ENCODE measurements around the gene SORD. TPM values are rescaled to one million over a fixed set of nuclear protein-coding genes. Genes with fewer than 3 reads are reported as not detected.
"Not testable (repeated sequence)": the region's sequence is repeated elsewhere in the genome, so short reads cannot be mapped to it uniquely, and the experiment has no call there.

Gene SORD
- total RNA-seq, 1 donor from 2014 or later, result 19.9 TPM

DNA sequence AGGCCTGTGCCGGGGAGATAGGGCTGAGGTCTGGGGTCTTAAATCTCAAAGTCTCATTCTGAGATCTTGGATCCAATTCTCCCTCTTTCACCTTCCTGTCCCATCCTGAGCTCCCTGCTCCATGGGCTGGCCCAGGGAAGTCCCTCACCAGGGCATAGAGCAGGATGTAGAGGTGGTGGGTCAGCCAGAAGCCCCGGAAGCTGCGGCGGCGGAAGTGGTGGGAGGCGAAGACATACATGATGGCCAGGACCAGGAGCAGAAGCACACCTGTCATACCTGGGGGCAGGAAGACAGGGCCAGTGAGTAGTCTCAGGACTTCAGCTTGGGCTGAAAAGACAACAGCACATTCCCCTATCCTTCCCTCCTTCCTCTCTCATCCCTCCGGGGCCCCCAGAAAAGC, 74.5 kb downstream of the SORD start:
- no peak for DNase-seq (ENCODE audit: low read depth, low spot score)

DNA sequence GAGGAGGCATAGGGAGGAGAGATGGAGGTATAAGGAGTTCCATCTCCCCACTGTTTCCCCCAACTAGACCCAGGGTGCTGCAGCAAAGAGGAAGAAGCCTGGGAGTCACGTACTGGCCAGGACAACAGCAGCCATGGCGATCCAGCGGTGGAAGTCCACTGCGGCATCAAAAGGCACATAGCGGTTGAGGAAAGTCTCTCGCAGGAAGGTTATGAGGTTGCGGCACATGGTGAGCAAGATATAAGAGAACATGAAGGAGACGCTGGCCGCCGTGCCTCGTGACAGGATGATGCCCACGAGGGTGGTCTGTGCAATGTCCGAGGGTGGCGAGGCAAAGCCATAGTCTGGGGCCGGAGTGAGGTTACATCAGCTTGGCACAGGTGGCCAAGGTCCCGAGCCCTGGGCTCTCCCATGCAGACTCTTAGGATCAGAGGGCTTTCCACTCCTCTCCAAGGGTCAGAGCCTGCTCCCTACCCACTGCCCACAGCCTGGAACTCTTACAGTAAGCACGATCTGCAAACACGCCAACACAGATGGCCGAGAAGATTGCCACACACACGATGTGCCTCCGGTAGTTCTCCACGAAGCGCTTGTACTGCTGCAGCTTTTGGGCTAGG, 76.7 kb downstream of the SORD start:
- no peak for DNase-seq (ENCODE audit: low read depth, low spot score)

DNA sequence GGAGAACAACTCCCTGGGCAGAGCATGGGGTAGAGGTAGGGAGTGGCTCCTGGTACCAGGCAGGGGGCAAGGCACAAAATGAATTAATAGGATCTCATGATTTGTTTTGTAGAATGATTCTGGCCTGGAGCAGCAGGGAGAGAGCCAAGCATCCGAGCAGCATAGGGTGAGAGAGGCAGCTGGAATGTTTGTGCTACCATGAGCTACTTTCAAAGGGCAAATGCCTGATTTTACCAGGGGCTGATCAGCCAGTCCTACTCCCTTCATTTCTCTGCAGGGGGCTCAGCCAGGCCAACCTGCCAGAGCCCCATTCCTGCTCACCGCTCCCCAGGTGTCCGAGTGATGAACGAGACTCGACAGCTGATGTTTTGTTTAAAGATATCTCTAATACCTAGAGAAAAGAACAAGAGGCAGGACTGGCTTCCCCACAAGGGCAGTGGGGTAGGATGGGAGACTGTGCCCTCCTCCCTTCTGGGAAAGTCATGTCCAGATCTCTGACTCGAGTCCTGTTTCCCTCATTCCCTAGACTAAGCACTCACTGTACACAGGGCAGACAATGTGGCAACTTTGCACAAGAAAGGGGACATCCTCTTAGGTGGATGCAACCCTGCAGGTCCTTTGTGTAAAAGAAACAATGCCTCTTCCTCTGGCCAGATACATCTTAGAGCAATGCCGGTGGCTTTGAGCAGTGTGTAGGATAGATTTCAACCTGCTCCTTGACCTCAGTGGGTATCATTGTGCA, 78.1 kb downstream of the SORD start:
- no peak for DNase-seq (ENCODE audit: low read depth, low spot score)

DNA sequence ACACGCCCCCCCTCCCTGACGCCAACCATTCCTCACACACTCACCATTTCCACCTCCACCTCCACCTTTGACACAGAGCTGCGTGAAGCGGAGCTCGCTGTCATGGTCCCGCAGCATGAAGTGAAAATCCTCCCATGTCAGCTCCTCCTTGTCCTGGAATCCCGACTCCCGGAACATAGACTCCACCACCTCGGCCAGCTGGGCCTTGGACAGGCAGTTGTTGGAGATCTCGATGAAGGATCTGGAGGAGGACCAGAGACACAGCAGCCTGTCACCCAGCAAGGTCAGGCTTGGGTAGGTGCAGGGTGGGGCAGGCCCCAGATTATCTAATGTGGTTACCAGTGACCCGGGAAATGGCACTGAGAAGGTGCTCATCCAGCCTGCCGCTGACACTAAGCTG, 78.8 kb downstream of the SORD start:
- no peak for DNase-seq (ENCODE audit: low read depth, low spot score)

DNA sequence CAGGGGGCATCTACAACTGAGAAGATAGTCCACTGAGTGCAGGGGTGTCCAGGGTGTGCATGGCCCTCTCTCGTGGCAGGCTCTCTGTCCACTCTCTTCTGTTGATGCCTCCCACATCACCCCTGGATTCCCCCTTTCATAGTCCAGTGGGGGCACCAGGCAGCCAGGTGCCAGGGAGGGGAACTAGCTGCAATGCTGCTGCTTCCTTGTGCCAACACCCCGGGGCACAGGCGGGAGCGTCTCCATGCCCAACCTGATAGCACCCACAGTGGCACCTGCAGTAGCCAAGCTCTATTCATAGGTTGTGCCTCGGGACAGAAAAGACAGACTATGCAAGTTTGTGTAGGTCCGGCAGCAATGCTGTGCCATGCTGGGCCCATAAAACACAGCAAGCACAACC, 79.2 kb downstream of the SORD start:
- no peak for DNase-seq (ENCODE audit: low read depth, low spot score)

DNA sequence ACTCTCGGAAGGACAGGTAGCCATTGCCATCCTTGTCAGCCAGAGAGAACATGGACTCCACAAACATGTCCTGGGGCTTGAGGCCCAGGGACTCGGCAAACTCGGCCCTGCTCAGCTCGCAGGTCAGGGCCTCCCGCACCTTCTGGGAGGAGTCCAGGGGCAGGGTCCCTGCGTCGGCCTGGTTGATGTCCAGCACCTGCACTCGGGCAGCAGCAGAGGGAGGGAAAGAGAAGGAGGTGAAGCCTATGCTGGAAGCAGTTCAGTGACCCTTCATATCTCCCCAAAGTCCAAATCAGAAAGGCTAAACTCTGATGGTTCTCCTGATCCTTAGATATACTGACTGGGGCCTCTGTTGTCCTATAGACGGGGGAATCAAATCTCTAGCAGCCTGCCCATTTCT, 81.2 kb downstream of the SORD start:
- not testable (repeated sequence) for DNase-seq (ENCODE audit: low read depth, low spot score)

DNA sequence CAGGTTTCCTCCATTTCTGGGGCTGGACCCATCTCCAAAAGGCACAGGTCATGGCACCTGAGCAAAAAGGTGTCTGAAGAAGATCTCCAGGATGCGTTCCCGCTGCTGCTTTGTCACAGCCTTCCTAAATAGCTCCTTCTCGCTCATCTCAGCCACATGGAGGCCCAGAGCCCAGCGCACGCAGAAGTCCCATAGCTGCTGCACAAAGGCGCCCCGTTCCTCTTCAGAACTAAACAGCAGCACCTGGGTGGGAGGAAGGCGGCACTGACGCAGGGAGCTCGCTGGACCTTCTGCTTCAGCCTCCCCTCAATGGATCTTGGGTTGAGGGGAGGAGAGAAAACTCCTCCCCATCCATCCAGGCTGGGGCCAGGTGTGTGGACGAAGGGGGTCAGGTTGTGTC, 82.6 kb downstream of the SORD start:
- no peak for DNase-seq (ENCODE audit: low read depth, low spot score)

DNA sequence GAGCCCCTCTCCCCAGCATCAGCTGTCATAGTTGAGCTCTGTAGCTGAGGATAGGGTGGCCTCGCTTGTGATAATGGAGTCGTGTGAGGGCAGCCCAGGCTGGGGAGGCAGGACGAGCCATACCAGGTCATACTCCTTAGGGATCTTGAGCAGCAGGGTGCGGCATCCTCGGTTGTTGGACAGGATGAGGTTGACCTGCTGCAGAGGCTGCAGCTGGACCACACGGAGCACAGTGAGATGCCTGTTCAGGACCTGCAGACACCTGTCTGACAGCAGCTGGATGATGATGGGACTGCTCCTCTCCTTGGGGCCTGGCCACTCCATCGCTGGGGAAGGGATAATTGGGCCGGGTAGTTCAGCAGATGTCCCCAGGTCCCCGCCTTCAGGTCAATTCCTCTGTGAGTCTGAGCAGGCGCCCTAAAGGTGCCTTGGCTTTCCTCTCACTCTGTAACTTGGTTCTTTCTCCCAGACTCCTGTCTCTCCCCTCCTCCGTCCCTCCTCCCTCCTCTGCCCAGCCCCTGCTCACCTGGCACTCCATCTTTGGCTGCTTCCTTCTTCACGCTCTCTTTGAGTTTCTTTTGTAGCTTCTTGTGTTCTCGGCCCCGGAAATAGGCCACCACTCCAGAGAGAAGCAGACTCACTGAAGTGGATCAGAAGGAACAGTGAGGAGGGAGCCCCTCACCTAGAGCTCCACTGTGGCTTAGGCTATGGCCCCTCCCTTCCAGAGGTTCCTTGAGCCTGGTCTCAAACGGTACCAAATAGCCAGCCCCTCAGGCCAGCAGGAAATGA, 83.2 kb downstream of the SORD start:
- no peak for DNase-seq (ENCODE audit: low read depth, low spot score)

DNA sequence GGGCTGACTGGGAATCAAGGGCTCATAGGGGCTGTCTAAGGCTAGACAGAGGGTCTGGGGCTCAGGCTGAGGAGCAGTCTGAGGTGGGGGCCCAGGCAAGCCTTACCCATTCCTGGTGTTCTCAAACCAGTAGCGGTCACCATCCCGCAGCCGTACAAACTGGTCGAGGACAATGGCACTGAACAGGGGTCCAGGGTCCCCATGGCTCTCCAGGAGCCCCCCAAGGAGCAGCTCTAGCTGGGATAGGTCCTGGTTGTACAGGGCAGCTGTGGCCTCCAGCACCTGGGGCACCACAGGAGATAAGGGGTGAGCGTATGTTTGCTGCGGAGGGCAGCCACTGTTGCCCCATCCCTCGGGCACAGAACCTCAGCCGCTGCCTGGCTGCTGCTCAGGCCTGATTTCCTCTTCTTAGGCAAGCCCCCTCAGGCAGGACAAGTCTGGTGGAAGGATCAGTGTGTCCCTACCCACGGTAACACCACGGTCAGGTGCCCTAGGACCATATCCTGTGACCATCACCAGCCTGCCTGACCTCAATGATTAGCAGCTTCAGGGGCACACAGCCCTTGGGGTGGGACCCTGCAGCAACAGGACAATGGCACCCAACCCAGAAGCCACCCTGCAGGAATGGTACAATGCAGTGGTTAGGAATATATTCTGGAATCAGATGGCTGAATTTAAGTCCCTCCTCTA, 85.1 kb downstream of the SORD start:
- DNase-seq (ENCODE audit: low read depth, low spot score), result no peak

DNA sequence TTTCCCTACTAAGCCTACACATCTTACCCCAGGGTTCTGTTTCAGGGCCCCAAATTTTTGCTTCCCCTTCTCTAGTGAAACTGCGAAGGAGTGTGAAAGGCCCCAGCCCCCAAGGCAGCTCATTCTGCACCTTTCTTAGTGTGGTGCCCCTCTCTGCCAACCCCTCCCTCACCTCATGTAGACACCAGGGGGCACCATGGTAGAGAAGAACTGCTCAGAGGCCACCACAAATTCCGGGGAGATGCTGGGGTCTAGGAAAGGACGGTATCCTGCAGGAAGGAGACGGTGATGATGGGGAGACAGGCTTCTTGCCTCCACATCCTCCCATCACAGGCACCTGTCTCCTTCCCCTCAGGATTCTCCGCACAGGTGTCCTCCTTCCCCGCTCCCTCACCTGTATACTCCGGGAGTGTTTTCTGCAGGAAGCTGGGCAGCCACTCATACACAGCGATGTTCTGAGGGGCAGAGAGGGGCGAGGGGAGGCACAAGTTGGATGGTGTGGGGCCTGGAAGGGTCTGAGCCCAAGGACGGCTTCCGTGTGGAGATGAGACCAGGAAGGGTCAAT, 87.3 kb downstream of the SORD start:
- no peak for DNase-seq (ENCODE audit: low read depth, low spot score)

DNA sequence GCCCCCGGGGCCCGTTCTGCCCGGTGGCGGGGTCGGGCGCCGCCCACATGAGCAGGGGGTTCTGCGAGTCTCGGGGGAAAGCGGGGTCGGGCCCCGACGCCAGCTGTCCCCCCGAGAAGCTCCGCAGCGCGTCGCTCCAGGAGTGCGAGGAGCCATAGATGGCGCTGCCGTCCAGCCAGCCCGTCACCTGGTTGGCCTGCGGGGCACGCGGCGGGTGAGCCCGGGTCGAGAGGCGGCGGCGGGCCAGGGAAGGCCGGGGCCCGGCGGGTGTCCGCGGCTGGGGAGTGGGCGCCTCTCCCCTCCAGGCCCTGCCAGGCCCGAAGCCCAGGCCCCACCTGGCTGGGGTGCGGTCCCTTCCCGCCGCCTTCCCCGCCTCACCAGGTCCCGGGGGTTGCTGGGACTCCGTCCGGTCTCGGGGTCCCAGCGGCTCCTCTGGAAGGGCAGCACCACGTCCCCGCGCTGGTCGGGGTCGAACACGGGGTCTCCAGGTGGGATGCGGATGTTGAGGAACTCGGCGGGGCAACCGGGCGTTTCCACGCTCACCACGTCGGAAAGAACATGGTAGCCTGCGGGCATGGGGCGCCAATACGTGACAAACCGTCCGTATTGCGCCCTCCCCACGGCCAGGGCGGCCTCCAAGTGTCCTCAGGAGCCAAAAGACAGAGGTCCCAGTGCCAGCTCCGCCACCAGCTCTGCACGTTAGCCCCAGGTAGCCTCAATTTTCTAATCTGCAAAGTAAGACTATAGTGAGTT, 88.6 kb downstream of the SORD start:
- DNase-seq (ENCODE audit: low read depth, low spot score), result no peak

DNA sequence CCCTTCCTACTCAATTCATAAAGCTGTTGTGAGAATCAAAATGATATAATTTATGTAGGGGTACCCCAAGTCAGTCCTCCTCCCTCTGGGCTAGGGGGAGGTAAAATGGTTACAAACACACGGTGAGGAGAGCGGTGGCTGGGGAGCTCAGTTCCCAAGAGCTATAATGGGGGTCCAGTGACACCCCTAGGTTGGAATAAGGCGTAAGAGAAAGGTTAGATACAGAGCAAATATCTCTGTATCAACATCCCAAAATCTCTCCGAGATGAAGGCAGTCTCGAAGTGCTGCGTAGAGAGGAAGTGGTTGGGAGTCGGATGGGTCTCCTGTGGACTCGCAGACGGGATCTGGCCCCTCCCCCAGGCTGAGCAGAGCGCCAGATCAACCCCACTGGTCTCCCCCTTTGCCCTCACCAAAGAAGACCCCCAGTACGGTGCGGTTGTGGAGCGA, 89.2 kb downstream of the SORD start:
- no peak for DNase-seq (ENCODE audit: low read depth, low spot score)

DNA sequence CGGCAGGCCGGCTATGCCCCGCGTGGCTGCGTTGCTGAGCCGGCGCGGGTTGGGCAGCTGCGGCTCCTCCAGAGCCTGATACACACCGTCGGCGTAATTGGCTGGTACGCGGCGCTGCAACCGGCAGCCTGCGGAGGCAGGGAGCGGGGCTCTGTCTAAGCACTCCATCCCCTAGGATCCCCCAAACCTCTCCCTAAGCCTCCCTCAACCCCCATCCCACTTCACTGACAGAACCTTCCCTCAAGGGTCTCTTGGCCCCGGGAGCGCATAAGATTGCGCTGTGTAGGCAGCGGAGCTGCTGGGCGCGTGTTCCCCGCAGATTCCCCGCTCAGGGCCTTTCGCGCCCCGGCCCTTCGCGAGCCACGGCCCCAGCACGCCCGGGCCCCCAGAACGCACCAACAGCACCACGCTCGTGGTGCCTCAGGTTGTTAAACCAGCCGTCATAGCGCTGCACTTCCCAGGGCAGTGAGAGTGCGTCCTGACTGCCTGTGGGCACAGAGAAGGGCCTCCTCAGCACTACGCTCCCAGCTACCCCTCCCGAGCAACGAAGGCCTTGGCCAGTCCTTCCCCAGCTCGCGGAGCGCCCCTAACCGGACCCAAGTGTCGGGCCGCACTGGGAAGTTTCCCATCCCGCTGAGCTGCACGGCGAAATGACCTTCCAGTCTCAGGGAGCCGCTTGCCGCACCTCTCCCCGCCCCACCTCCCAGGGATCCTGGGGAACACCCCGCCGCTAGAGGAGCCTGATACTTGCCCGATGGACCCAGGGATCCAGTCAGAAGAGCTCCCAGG, 89.8 kb downstream of the SORD start:
- no peak for DNase-seq (ENCODE audit: low read depth, low spot score)

DNA sequence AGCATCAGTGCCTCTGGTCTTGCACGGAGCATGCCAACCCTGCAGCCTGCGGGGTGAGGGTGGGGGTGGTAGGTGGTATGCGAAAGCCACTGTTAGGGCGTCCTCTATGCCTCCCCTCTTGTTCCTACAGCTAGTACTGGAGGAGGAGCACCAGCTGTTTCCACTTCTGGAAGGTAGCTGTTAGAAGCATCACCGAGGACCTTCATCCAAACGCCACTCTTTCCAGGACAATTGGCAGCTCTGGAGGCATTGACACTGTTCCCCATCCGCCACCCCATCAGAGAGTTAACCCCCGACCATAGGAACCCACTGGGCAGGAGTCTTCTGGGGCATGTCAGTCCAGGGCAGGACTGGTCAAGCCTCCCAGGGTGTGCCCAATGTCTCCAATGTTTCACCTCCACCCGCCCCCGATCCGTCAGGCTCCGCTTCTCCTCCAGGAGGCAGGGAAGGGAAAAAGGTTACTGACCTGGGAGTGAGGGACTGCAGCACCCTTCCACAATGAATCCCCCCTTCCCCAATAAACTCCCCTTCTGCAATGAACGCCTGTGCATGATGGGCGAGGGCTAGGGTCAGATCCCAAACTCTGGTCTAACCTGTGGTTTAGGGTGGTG, 90.5 kb downstream of the SORD start:
- DNase-seq (ENCODE audit: low read depth, low spot score), result no peak

DNA sequence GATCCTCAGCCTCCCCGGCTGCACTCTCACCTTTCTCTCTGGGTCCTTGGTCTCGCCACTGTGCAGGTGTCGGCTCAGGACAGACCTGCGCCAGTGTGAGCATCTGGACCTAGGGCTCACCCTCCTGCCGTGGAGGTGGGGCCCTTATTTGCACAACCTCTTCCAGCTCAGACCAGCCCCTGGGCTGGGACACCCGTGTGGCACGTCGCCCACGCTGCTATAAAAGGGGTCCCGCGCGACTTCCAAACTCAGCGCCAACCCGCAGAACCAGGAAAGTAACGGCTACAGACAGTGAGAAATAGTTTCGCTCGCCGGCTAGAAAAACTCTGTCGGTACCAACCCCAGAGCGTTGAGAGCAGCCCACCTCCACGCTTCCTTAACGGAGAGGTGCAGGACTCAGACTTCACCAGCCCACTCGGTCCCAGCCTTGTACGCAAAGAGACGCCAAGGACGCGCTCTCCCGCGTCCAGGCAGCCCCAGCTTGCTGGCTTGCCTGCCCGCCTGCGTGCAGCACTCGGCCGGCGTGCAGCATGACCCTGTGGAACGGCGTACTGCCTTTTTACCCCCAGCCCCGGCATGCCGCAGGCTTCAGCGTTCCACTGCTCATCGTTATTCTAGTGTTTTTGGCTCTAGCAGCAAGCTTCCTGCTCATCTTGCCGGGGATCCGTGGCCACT, 91.2 kb downstream of the SORD start, which contains the start of the genes DUOX2 and DUOXA2:
DUOX2 (minus strand) TSS at position 97 of the 675 bp plus-strand sequence. CDS start 761 bp downstream, outside the sequence.
DUOXA2 (plus strand) TSS at position 251 of the 675 bp plus-strand sequence; CDS start at position 531, 280 bp downstream.
- no peak for DNase-seq (ENCODE audit: low read depth, low spot score)

DNA sequence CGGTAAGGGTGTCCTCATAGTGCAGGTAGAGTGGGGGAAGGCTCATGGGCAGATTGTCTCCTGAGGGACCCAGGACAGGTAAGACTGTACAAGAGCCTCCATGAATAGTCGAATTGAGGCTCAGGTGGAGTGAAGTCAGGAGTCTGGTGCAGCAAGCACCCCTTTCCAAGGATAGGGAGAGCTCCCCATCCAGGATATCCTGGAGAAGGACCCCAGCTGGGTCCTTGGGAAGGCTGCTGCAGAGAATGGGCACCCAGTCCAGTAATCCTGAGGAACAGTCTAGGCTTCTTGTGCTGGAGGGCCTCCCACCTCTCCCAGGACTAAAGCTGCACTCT, 91.7 kb downstream of the SORD start:
- no peak for DNase-seq (ENCODE audit: low read depth, low spot score)

DNA sequence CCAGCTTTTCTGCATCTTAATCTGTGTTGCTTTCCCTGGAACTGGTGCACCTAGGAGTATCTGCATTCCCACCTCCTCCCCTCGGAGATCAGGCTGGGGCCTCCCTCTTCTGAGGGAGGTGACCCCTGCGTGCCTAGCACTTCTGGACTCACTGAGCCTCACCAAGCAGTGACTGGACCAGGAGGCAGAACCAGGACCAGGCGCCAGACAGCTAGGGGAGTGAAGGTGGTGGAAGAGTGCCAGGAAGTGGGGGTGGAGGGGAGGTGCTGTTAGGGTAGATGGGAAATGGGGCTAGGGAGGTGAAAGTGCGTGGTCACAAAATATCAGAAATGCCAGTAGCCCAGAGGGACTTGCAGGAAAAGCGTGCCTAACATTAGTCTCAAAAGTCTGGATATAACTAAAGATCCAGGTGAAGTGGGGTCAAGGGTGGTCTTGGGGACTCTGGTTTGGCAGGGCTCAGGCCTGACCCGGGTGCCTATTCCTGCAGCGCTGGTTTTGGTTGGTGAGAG, 92.4 kb downstream of the SORD start:
- DNase-seq (ENCODE audit: low read depth, low spot score), result no peak

DNA sequence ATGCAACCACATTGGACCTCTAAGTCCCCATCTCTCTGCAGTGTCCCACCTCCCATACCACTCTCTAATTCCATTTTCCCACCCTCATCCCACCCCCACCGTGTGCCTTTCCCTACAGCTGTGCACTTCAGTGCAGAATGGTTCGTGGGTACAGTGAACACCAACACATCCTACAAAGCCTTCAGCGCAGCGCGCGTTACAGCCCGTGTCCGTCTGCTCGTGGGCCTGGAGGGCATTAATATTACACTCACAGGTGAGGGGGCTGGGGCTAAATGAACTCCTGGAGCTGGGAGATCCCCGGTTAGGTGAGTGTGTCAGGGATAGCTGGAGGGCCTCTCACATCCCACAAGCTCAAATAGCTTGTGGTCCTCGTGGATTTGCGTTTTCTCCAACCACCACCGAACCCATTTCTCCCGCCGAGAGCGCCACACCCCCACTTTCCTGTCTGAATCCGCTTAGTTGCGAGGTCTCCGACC, 93.0 kb downstream of the SORD start:
- no peak for DNase-seq (ENCODE audit: low read depth, low spot score)

Measured in pulmonary artery endothelial cell (primary cell).